Trophoblast cell (in vitro differentiated cells and primary cell): Measurements from ENCODE around the gene CDK6.

Experiments used
- DNase-seq, 2 donors: peaks; one replicate each; pipeline ENCODE4 v3.0.0-alpha.2; 2016
- H2AFZ ChIP-seq: 2 replicates; pipeline ENCODE4 v1.6.1; 2013; ENCODE audit warnings: low read length, moderate library complexity, mild to moderate bottlenecking; ENCODE audit not compliant: insufficient read depth, poor library complexity
- H2AK5ac ChIP-seq: 2 replicates; pipeline ENCODE4 v1.6.1; 2013; ENCODE audit warnings: mild to moderate bottlenecking, low read length
- H2BK120ac ChIP-seq: 2 replicates; pipeline ENCODE4 v1.6.1; 2013; ENCODE audit warnings: low read length, mild to moderate bottlenecking, moderate library complexity; ENCODE audit not compliant: insufficient read depth, poor library complexity
- H2BK12ac ChIP-seq: 2 replicates; pipeline ENCODE4 v1.6.1; 2013; ENCODE audit warnings: mild to moderate bottlenecking, low read length, moderate library complexity
- H2BK5ac ChIP-seq: 2 replicates; pipeline ENCODE4 v1.6.1; 2013; ENCODE audit warnings: low read length, low read depth, moderate library complexity, mild to moderate bottlenecking; ENCODE audit not compliant: poor library complexity
- H3K14ac ChIP-seq: 2 replicates; pipeline ENCODE4 v1.6.1; 2013; ENCODE audit warnings: mild to moderate bottlenecking, low read length
- H3K18ac ChIP-seq: 2 replicates; pipeline ENCODE4 v1.6.1; 2013; ENCODE audit warnings: mild to moderate bottlenecking, low read length
- H3K23ac ChIP-seq: 2 replicates; pipeline ENCODE4 v1.6.1; 2013; ENCODE audit warnings: low read length
- H3K27ac ChIP-seq: 2 replicates; pipeline ENCODE4 v1.5.1; 2013; ENCODE audit warnings: low read depth, mild to moderate bottlenecking, inconsistent platforms, low read length, moderate library complexity
- H3K27me3 ChIP-seq: 2 replicates; pipeline ENCODE4 v1.6.1; 2013; ENCODE audit warnings: inconsistent platforms, mild to moderate bottlenecking, low read length, moderate library complexity; ENCODE audit not compliant: insufficient read depth
- H3K36me3 ChIP-seq, 2 experiments: 1 replicate in 1 of 2; 2 replicates in 1 of 2; pipeline ENCODE4 v1.6.1; 2013; ENCODE audit warnings: low read length in 2 of 2, mild to moderate bottlenecking in 2 of 2, moderate library complexity in 1 of 2; ENCODE audit not compliant: insufficient read depth in 2 of 2, control insufficient read depth in 1 of 2
- H3K4ac ChIP-seq: 2 replicates; pipeline ENCODE4 v1.6.1; 2013; ENCODE audit warnings: low read depth, mild to moderate bottlenecking, low read length, moderate library complexity
- H3K4me1 ChIP-seq, 2 experiments: 1 replicate in 1 of 2; 2 replicates in 1 of 2; pipeline ENCODE4 v1.6.1; 2013; ENCODE audit warnings: low read length in 2 of 2, mild to moderate bottlenecking in 2 of 2, moderate library complexity in 1 of 2; ENCODE audit not compliant: insufficient read depth in 2 of 2, control insufficient read depth in 1 of 2
- H3K4me2 ChIP-seq: 2 replicates; pipeline ENCODE4 v1.6.1; 2013; ENCODE audit warnings: inconsistent platforms, mild to moderate bottlenecking, low read length, moderate library complexity
- H3K4me3 ChIP-seq: 2 replicates; pipeline ENCODE4 v1.5.1; 2013; ENCODE audit warnings: mild to moderate bottlenecking, low read depth, low read length, inconsistent platforms
- H3K79me1 ChIP-seq: one replicate; pipeline ENCODE4 v1.6.1; 2013; ENCODE audit warnings: low read length
- H3K79me2 ChIP-seq: 2 replicates; pipeline ENCODE4 v1.6.1; 2013; ENCODE audit warnings: low read length, mild to moderate bottlenecking; ENCODE audit not compliant: control insufficient read depth, insufficient read depth, poor library complexity
- H3K9ac ChIP-seq: 2 replicates; pipeline ENCODE4 v1.6.1; 2013; ENCODE audit warnings: mild to moderate bottlenecking, low read length
- H3K9me3 ChIP-seq: 2 replicates; pipeline ENCODE4 v1.6.1; 2013; ENCODE audit warnings: low read depth, mild to moderate bottlenecking, control low read depth, inconsistent platforms, low read length; ENCODE audit not compliant: insufficient read depth
- H4K12ac ChIP-seq: 2 replicates; pipeline ENCODE4 v1.6.1; 2013; ENCODE audit warnings: low read depth, mild to moderate bottlenecking, low read length, moderate library complexity
- H4K8ac ChIP-seq: 2 replicates; pipeline ENCODE4 v1.6.1; 2013; ENCODE audit warnings: low read depth, mild to moderate bottlenecking, low read length, moderate library complexity
- H4K91ac ChIP-seq: one replicate; pipeline ENCODE4 v1.6.1; 2013; ENCODE audit warnings: low read depth, mild to moderate bottlenecking, low read length, moderate library complexity
- WGBS: extraction: QIAGEN DNeasy Blood & Tissue Kit; methylation state at CpG from one replicate; pipeline ENCODE4 v1.1.7; 2013; ENCODE audit warnings: missing lambda C conversion rate; ENCODE audit not compliant: insufficient read length, insufficient coverage; ENCODE audit errors: extremely low coverage; 5-methylcytosine and 5-hydroxymethylcytosine counted together

Gene CDK6

DNA sequence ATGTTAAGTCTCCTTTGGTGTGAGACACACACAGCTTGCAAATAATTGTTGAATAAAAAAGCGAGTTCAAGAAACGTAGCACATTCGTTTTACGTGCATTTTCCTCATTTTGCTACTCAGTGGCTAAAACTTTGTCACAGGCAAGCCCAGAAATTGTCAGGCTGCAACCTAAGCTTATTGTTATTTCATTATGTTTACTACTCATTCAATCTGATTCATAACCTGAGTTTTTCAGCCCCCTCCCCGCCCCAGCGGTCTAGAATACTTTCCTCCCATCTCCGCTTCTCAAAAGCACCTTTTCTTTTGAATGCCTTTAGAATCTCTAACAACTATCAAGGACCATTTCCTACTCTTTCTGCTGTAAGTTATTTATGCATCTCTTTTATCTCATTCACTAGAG is 247.3 kb downstream of the CDK6 start:
- H3K79me2 ChIP-seq: peaks cover 9% of the 10 kb centered on the region
- no peak overlapping the region for H2AK5ac ChIP-seq
- H2BK12ac ChIP-seq: no peak overlapping the region
- H3K14ac ChIP-seq: no peak overlapping the region
- no peak for DNase-seq
- peak overlapping the region; percentile 85 for H3K4me2 ChIP-seq
- no peak overlapping the region for H4K8ac ChIP-seq
- H3K23ac ChIP-seq: no peak overlapping the region
- no peak overlapping the region for H4K12ac ChIP-seq
- H3K36me3 ChIP-seq: peaks cover 0 to 2% of the 10 kb centered on the region in 2 experiments
- H2BK5ac ChIP-seq: no peak overlapping the region
- H3K9ac ChIP-seq: no peak overlapping the region
- H3K4ac ChIP-seq: peak overlapping the region; percentile 56
- H3K27ac ChIP-seq: no peak overlapping the region
- peaks cover 5% of the 10 kb centered on the region for H3K79me1 ChIP-seq
- no peak overlapping the region for H3K4me3 ChIP-seq
- H3K27me3 ChIP-seq: no peaks in the 10 kb centered on the region
- H4K91ac ChIP-seq: no peak overlapping the region
- H3K18ac ChIP-seq: no peak overlapping the region
- H2BK120ac ChIP-seq: no peak overlapping the region
- no peaks in the 10 kb centered on the region for H3K9me3 ChIP-seq
- no peak overlapping the region for H2AFZ ChIP-seq
- H3K4me1 ChIP-seq: peaks cover 0 to 3% of the 10 kb centered on the region in 2 experiments
- no CpG with 5 or more reads among the region's 7 CpGs for WGBS

DNA sequence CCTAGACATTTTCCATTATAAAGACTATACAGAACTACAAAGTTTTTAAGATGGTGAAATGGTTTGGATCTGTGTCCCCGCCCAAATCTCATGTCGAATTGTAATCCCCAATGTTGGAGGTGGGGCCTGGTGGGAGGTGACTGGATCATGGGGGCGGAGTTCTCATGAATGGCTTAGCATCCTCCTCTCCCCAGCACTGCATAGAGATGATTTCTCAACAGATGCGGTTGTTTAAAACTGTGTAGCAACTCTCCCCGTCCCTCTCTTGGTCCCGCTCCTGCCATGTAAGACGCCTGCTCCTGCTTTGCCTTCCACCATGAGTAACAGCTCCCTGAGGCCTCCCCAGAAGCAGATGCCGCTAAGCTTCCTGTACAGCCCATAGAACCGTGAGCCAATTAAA is 247.8 kb downstream of the CDK6 start:
- Histone ChIP-seq H3K79me1 (peaks cover 5% of the 10 kb centered on the region), H4K8ac (no peak overlapping the region), H3K27ac (no peak overlapping the region), H3K18ac (no peak overlapping the region), H4K91ac (no peak overlapping the region), H2AK5ac (no peak overlapping the region), H3K14ac (no peak overlapping the region), H3K4ac (no peak overlapping the region), H3K4me2 (peak overlapping the region; percentile 85), H2BK5ac (no peak overlapping the region), H3K9me3 (no peaks in the 10 kb centered on the region), H3K23ac (no peak overlapping the region), H3K9ac (no peak overlapping the region), H3K36me3 (peaks cover 0 to 2% of the 10 kb centered on the region in 2 experiments), H2BK120ac (no peak overlapping the region), H3K79me2 (peaks cover 9% of the 10 kb centered on the region), H2AFZ (no peak overlapping the region), H3K27me3 (no peaks in the 10 kb centered on the region), H4K12ac (no peak overlapping the region), H2BK12ac (no peak overlapping the region), H3K4me3 (no peak overlapping the region), H3K4me1 (peaks cover 0 to 3% of the 10 kb centered on the region in 2 experiments)
- no CpG with 5 or more reads among the region's 9 CpGs for WGBS
- DNase-seq: no peak

DNA sequence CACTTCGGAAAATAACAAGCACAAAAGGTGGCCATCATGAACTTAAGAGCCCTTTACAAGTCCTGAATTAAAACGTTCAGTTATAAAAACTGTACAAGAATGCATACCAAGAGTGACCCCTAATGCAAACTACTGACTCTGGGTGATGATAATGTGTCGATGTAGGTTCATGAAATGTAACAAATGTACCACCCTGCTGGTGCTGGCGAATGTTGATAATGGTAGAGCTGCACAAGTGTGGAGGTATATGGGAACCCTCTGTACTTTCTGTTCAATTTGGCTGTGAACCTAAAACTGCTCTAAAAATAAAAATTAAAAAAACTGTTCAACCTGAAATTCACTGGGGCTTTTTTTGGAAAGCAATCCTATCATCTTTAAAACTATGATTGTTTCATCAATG is 249.5 kb downstream of the CDK6 start:
- Histone ChIP-seq H3K4me2 (no peak overlapping the region), H3K36me3 (peaks cover 0 to 2% of the 10 kb centered on the region in 2 experiments), H2BK12ac (no peak overlapping the region), H3K23ac (no peak overlapping the region), H4K8ac (no peak overlapping the region), H2AK5ac (no peak overlapping the region), H3K79me2 (peaks cover 9% of the 10 kb centered on the region), H2BK120ac (no peak overlapping the region), H4K91ac (no peak overlapping the region), H3K4me3 (no peak overlapping the region), H3K4ac (peak overlapping the region; percentile 84), H3K14ac (no peak overlapping the region), H3K9ac (no peak overlapping the region), H3K27me3 (no peaks in the 10 kb centered on the region), H3K4me1 (peaks cover 0 to 3% of the 10 kb centered on the region in 2 experiments), H3K79me1 (peaks cover 5% of the 10 kb centered on the region), H2BK5ac (no peak overlapping the region), H4K12ac (no peak overlapping the region), H2AFZ (no peak overlapping the region), H3K27ac (no peak overlapping the region), H3K9me3 (no peaks in the 10 kb centered on the region), H3K18ac (no peak overlapping the region)
- no CpG with 5 or more reads among the region's 4 CpGs for WGBS
- no peak for DNase-seq

DNA sequence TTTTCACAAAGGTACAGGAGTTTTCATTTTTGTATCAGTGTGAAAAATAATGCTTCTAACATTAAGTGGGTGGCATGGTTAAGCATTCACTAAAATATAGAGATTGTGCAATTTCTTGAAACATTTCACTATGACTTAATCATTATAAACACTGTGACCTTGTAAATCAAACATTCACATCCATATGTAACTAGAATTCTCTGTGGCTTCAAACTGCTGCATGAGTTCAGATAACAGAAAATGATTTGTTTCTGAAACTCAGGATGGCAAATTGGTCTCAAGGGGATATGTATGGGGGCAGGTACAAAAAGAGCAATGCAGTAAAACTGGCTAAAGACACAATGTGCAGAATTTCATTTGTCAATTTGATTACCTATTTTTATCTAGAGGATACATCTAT is 250.0 kb downstream of the CDK6 start:
- Histone ChIP-seq H4K91ac (no peak overlapping the region), H3K18ac (no peak overlapping the region), H3K27me3 (no peaks in the 10 kb centered on the region), H3K9ac (no peak overlapping the region), H3K36me3 (peaks cover 0 to 2% of the 10 kb centered on the region in 2 experiments), H3K27ac (no peak overlapping the region), H2AK5ac (no peak overlapping the region), H4K8ac (no peak overlapping the region), H3K4me1 (peaks cover 0 to 3% of the 10 kb centered on the region in 2 experiments), H3K4ac (no peak overlapping the region), H3K14ac (no peak overlapping the region), H3K4me2 (no peak overlapping the region), H4K12ac (no peak overlapping the region), H3K4me3 (no peak overlapping the region), H3K9me3 (no peaks in the 10 kb centered on the region), H3K23ac (no peak overlapping the region), H2AFZ (no peak overlapping the region), H2BK12ac (no peak overlapping the region), H2BK5ac (no peak overlapping the region), H3K79me2 (peaks cover 9% of the 10 kb centered on the region), H3K79me1 (peaks cover 5% of the 10 kb centered on the region), H2BK120ac (no peak overlapping the region)
- DNase-seq: no peak
